Umbilical cord (tissue), 2 donors: ENCODE measurements around the gene SLC38A3. TPM values are rescaled to one million over a fixed set of nuclear protein-coding genes. Genes with fewer than 3 reads are reported as not detected.
A peak's percentile ranks its signal among the peaks of the same experiment; 100 is the strongest.
"Not testable (repeated sequence)": the region's sequence is repeated elsewhere in the genome, so short reads cannot be mapped to it uniquely, and the experiment has no call there.

Experiments
- DNase-seq: peaks from one replicate; pipeline ENCODE4 v3.0.0-alpha.2; 2015; ENCODE audit warnings: low spot score
- total RNA-seq: library from RNA; depleted of rRNA; stranded (reverse); fragments of >200 nt; gene quantifications from one replicate; pipeline ENCODE4 v1.2.3, GENCODE V29; 2014; ENCODE audit warnings: low replicate concordance; ENCODE audit not compliant: insufficient read depth

Gene SLC38A3
- total RNA-seq, 1 donor from 2014 or later, result not detected

- DNase-seq, result no peak
Observed at GRCh38 chr3:50249457-50249856, 44.4 kb downstream of the SLC38A3 start.

DNA sequence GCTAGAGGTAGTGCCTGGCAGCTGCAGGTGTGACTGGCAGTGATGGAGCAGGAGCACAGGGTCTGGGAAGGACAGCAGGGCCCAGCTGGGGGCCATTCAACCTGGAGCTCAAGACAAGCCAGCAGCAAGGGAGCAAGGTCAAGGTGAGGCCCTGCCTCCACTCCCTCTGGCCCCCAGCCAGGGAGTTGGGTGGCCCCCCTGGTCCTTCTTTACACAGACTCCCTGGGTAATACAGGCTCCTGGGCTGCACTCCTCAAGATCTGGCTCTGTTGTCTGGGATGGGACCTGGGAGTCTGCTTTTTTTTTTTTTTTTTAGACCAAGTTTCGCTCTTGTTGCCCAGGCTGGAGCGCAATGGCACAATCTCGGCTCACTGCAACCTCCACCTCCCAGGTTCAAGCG lies 45.4 kb downstream of the SLC38A3 start:
- no peak for DNase-seq

- no peak for DNase-seq
Observed at GRCh38 chr3:50251220-50251619, 46.1 kb downstream of the SLC38A3 start.

DNA sequence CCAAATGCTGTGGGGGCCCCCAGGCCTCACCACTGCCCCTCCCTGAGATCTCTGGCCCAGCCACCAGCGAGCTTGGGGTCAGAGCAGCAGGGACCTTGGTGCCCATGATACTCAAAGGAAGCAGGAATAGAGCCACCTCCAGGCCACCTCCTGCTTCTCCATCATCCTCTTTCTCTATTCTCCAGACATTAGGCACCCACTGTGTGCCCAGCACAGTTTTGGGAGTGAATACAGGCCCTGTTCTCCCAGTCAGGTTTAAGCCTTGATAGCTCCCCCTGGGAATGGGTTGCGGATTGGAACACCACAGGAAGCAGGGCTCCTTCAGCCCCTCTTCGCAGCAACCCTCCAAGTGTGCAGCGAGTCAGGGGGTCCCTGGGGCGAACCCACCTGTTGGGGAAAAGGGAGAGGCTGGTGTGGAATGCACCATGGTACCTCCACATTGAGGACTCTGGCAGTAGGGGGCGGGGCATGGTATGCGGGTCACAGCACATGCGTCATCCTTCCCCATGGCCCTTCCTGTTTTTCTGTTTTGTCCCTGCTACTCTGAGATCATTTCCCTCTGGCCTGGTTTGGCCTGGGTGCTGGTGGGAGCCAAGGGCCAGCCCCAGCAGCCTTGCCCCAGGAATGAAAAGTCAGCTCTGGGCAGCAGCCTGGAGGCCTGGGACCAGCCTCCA lies 49.6 kb downstream of the SLC38A3 start:
- DNase-seq, result no peak

- DNase-seq, result no peak
Observed at GRCh38 chr3:50255251-50255615, 50.2 kb downstream of the SLC38A3 start.

- no peak for DNase-seq
Observed at GRCh38 chr3:50256978-50257890, 52.2 kb downstream of the SLC38A3 start.

DNA sequence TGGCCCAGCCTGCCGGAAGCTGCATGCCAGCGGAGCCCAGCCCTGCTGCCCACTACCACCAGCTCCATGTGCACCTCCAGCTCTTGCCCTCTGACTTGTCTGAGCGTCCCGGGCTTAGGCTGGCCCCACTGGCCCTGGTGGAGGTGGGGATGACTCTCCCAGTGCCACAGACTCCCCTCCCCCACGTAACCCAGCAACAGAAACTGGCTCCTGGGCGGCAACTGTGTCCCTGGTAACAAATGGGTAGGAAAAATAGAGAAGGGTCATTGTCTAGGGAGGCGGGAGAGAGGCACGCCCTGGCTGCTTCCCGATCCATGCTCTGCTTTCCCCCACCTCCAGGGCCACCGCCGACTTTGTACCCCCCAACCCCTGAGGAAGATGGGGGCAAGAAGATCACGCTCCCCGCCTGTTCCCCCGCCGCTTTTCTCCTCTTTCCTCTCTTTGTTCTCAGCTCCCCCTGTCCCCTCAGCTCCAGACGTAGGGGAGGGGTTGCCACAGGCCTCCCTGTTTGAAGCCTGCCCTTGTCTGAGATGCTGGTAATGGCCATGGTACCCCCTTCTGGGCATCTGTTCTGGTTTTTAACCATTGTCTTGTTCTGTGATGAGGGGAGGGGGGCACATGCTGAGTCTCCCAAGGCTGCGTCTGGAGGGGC lies 53.1 kb downstream of the SLC38A3 start:
- no peak for DNase-seq

- DNase-seq, result no peak
Observed at GRCh38 chr3:50258979-50259378, 53.9 kb downstream of the SLC38A3 start.

- DNase-seq, result no peak
Observed at GRCh38 chr3:50259432-50260026, 54.5 kb downstream of the SLC38A3 start.

- DNase-seq, result peak; percentile 95
Observed at GRCh38 chr3:50260027-50260941, 55.2 kb downstream of the SLC38A3 start.

DNA sequence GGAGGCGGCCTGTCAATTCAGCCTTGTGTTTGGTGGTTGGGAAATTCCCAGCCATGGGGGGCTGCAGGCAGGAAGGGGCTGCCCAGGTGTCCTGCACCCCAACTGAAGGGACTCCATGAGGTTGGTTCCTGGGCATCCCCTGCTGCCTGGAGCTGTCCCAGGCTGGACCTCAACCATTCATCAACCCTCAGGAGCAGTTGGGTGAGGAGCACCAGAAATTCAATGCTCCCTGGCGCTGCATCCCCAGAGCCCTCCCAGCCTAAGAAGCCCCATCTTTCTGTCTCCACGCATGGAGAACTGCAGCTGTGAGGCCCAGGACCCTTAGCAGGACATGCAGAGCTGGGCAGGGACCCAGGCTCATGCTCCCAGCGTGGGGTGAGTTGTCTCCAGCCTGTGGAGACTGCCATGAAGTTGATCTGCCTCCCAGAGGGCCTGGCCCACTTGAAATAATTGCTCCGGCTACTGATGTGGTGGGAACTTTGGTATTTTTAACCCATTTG lies 55.9 kb downstream of the SLC38A3 start:
- DNase-seq, result no peak

- no peak for DNase-seq
Observed at GRCh38 chr3:50261505-50261904, 56.4 kb downstream of the SLC38A3 start.

DNA sequence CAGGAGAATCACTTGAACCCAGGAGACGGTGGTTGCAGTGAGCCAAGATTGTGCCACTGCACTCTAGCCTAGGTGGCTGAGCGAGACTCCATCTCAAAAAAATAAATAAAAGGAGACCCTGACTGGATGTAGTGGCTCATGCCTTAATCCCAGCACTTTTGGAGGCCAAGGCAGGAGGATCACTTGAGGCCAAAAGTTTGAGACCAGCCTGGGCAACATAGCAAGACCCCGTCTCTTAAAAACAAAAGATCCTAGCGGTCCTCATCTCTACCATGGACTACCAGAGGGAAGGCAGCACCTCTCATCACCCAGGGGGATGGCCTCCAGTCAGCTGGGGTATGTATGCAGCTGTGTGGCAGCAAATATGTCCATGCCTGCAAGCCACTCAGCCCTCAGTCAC lies 57.1 kb downstream of the SLC38A3 start:
- not testable (repeated sequence) for DNase-seq

GRCh38 chr3:50262778-50263177 lies 57.7 kb downstream of the SLC38A3 start:
- no peak for DNase-seq

DNA sequence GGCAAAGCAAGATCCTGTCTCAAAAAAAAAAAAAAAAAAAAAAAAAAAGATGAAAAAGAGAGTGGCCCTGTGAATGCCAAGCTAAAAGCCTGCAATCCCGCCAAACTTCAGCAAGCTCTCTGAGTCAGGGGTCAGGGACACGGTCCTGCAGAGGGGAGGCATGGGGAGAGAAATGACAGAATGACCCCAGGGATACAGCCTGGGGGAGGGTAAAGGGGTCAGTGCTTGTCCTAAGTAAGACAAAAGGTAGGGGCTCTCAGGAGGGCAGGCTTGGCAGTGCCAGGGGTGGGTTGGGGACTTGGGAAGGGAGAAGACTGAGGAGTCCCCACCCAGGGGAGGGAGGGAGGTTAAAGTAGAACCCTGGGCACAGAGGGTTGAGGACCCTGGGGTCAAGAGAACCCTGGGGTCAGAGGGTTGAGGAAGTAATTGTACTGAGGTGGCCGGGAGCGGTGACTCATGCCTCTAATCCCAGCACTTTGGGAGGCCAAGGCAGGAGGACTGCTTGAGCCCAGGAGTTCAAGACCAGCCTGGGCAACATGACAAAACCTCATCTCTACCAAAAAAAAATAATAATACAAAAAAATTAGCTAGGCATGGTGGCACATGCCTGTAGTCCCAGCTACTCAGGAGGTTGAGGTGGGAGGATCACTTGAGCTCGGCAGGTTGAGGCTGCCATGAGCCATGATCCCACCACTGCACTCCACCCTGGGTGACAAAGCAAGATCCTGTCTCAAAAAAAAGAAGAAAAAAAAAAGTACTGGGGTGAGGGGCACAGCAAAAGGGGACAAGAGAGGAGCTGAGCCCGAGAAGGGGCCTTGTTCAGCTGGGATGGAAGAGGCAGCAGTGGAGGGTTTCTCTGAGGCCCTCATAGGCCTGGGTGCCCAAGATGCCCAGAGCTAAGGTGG lies 58.7 kb downstream of the SLC38A3 start:
- no peak for DNase-seq

GRCh38 chr3:50264383-50264963 lies 59.4 kb downstream of the SLC38A3 start:
- DNase-seq, result peak; percentile 99

- no peak for DNase-seq
Observed at GRCh38 chr3:50264964-50265485, 60.0 kb downstream of the SLC38A3 start.

- DNase-seq, result no peak
Observed at GRCh38 chr3:50265571-50265970, 60.5 kb downstream of the SLC38A3 start.

- DNase-seq, result no peak
Observed at GRCh38 chr3:50266017-50266416, 60.9 kb downstream of the SLC38A3 start.
